ENCODE data around the gene AGPAT4.

Gene AGPAT4

GRCh38 chr6:161151059-161151645 is 122.7 kb downstream of the AGPAT4 start:
- no peak overlapping the region for H3K4me2 ChIP-seq (ENCODE audit: low read length)

GRCh38 chr6:161150566-161150965 is 123.3 kb downstream of the AGPAT4 start:
- Histone ChIP-seq H3K9ac (ENCODE audit: low read length) (no peak overlapping the region), H3K9me2 (ENCODE audit: low read depth, low read length) (no peaks in the 10 kb centered on the region), H3F3A (ENCODE audit: insufficient read depth, low read length) (no peaks in the 10 kb centered on the region), H3K79me2 (ENCODE audit: insufficient read depth, low read length) (no peaks in the 10 kb centered on the region), H3K9me3 (ENCODE audit: low read length) (no peaks in the 10 kb centered on the region), H3K4me3 (ENCODE audit: low read depth, low read length, poor library complexity, severe bottlenecking) (no peak overlapping the region), H3K4me2 (ENCODE audit: low read length) (no peak overlapping the region), H2AFZ (ENCODE audit: low read length) (no peak overlapping the region), H3K36me3 (ENCODE audit: insufficient read depth, low read length) (no peaks in the 10 kb centered on the region), H3K4me1 (ENCODE audit: insufficient read depth, low read length, severe bottlenecking) (no peaks in the 10 kb centered on the region), H3K27ac (ENCODE audit: low read depth, low read length, poor library complexity, severe bottlenecking) (no peak overlapping the region), H4K20me1 (ENCODE audit: insufficient read depth, low read length) (no peaks in the 10 kb centered on the region), H3K27me3 (ENCODE audit: insufficient read depth, low read length) (no peaks in the 10 kb centered on the region; the same call in 1 of the 2 replicates)
- TF ChIP-seq EZH2 (IDR thresholded peaks at IDR 0.05; ENCODE audit: borderline replicate concordance, low read length): no peak

More at GRCh38 chr6:161151059-161151645, 122.7 kb downstream of the AGPAT4 start:
- Histone ChIP-seq H2AFZ (ENCODE audit: low read length) (no peak overlapping the region), H3K36me3 (ENCODE audit: insufficient read depth, low read length) (no peaks in the 10 kb centered on the region; the same call in 1 of the 2 replicates), H3K9me2 (ENCODE audit: low read depth, low read length) (no peaks in the 10 kb centered on the region), H3K4me1 (ENCODE audit: insufficient read depth, low read length, severe bottlenecking) (no peaks in the 10 kb centered on the region), H3K79me2 (ENCODE audit: insufficient read depth, low read length) (no peaks in the 10 kb centered on the region), H3K27ac (ENCODE audit: low read depth, low read length, poor library complexity, severe bottlenecking) (no peak overlapping the region), H3K9me3 (ENCODE audit: low read length) (no peaks in the 10 kb centered on the region), H3F3A (ENCODE audit: insufficient read depth, low read length) (no peaks in the 10 kb centered on the region), H3K4me3 (ENCODE audit: low read depth, low read length, poor library complexity, severe bottlenecking) (no peak overlapping the region), H3K9ac (ENCODE audit: low read length) (no peak overlapping the region), H4K20me1 (ENCODE audit: insufficient read depth, low read length) (no peaks in the 10 kb centered on the region), H3K27me3 (ENCODE audit: insufficient read depth, low read length) (peaks cover 3% of the 10 kb centered on the region; the same call in 1 of the 2 replicates)
- TF ChIP-seq CTCF (IDR thresholded peaks at IDR 0.05; ENCODE audit: low read length) (no peak), EZH2 (IDR thresholded peaks at IDR 0.05; ENCODE audit: borderline replicate concordance, low read length) (no peak)

GRCh38 chr6:161150136-161150535 is 123.7 kb downstream of the AGPAT4 start:
- no peaks in the 10 kb centered on the region for H3K79me2 ChIP-seq (ENCODE audit: insufficient read depth, low read length)
- no peak overlapping the region for H3K9ac ChIP-seq (ENCODE audit: low read length)

More at GRCh38 chr6:161150136-161150535, 123.7 kb downstream of the AGPAT4 start:
- Histone ChIP-seq H3K27ac (ENCODE audit: low read depth, low read length, poor library complexity, severe bottlenecking) (no peak overlapping the region), H3K9me3 (ENCODE audit: low read length) (no peaks in the 10 kb centered on the region), H2AFZ (ENCODE audit: low read length) (no peak overlapping the region), H3K4me2 (ENCODE audit: low read length) (no peak overlapping the region), H3K36me3 (ENCODE audit: insufficient read depth, low read length) (no peaks in the 10 kb centered on the region), H3K9me2 (ENCODE audit: low read depth, low read length) (no peaks in the 10 kb centered on the region), H3F3A (ENCODE audit: insufficient read depth, low read length) (no peaks in the 10 kb centered on the region), H4K20me1 (ENCODE audit: insufficient read depth, low read length) (no peaks in the 10 kb centered on the region), H3K4me3 (ENCODE audit: low read depth, low read length, poor library complexity, severe bottlenecking) (no peak overlapping the region), H3K4me1 (ENCODE audit: insufficient read depth, low read length, severe bottlenecking) (no peaks in the 10 kb centered on the region), H3K27me3 (ENCODE audit: insufficient read depth, low read length) (no peaks in the 10 kb centered on the region)
- TF ChIP-seq CTCF (IDR thresholded peaks at IDR 0.05; ENCODE audit: low read length) (no peak), EZH2 (IDR thresholded peaks at IDR 0.05; ENCODE audit: borderline replicate concordance, low read length) (no peak)

All from OCI-LY1 (cell line).